Type B pancreatic cell (in vitro differentiated cells): ENCODE measurements around the gene MDH1. TPM values are rescaled to one million over a fixed set of nuclear protein-coding genes. Genes with fewer than 3 reads are reported as not detected.
"Not testable (repeated sequence)": the region's sequence is repeated elsewhere in the genome, so short reads cannot be mapped to it uniquely, and the experiment has no call there.

Experiments
- DNase-seq: peaks from one replicate; pipeline ENCODE4 v3.0.0; 2021; ENCODE audit warnings: mixed read lengths; ENCODE audit not compliant: unreplicated experiment; ENCODE audit errors: extremely low spot score
- H3K27ac Mint-ChIP-seq: 2 replicates; pipeline ENCODE4 v1.8.0; 2021; ENCODE audit warnings: mild to moderate bottlenecking, mixed read lengths
- H3K27me3 Mint-ChIP-seq: 2 replicates; pipeline ENCODE4 v1.8.0; 2021; ENCODE audit warnings: mixed read lengths
- H3K36me3 Mint-ChIP-seq: 2 replicates; pipeline ENCODE4 v1.8.0; 2021; ENCODE audit warnings: mixed read lengths
- H3K4me1 Mint-ChIP-seq: one replicate; pipeline ENCODE4 v1.8.0; 2021; ENCODE audit warnings: mixed read lengths; ENCODE audit not compliant: unreplicated experiment
- H3K4me3 Mint-ChIP-seq: 2 replicates; pipeline ENCODE4 v1.8.0; 2021; ENCODE audit warnings: mild to moderate bottlenecking, mixed read lengths
- H3K9me3 Mint-ChIP-seq: 2 replicates; pipeline ENCODE4 v1.8.0; 2021; ENCODE audit warnings: mixed read lengths
- CTCF ChIP-seq: fragments of 200-600 bp; sonication (generic); conservative IDR thresholded peaks from 2 replicates; pipeline ENCODE4 v1.5.0; 2021; ENCODE audit warnings: antibody characterized with exemption, mild to moderate bottlenecking
- total RNA-seq: library from RNA; stranded (reverse); gene quantifications from 2 replicates; pipeline ENCODE4 v1.2.1, GENCODE V29; 2021; ENCODE audit warnings: low replicate concordance

MDH1 gene
- total RNA-seq, 1 donor from 2014 or later, result 177 TPM

GRCh38 chr2:63572001-63572400, 16.8 kb upstream of the MDH1 start:
- H3K9me3 Mint-ChIP-seq, result peaks cover 14% of the 10 kb centered on the region
- no peak overlapping the region for H3K27ac Mint-ChIP-seq
- H3K36me3 Mint-ChIP-seq, result peaks cover 10% of the 10 kb centered on the region
- DNase-seq, result no peak
- no peaks in the 10 kb centered on the region for H3K27me3 Mint-ChIP-seq
- H3K4me3 Mint-ChIP-seq, result no peak overlapping the region
- no peak for TF ChIP-seq CTCF
- no peaks in the 10 kb centered on the region for H3K4me1 Mint-ChIP-seq

- not testable (repeated sequence) for H3K4me3 Mint-ChIP-seq, H3K36me3 Mint-ChIP-seq, H3K27me3 Mint-ChIP-seq, H3K4me1 Mint-ChIP-seq, H3K27ac Mint-ChIP-seq, H3K9me3 Mint-ChIP-seq, DNase-seq
Observed at GRCh38 chr2:63573026-63573425, 15.7 kb upstream of the MDH1 start.

DNA sequence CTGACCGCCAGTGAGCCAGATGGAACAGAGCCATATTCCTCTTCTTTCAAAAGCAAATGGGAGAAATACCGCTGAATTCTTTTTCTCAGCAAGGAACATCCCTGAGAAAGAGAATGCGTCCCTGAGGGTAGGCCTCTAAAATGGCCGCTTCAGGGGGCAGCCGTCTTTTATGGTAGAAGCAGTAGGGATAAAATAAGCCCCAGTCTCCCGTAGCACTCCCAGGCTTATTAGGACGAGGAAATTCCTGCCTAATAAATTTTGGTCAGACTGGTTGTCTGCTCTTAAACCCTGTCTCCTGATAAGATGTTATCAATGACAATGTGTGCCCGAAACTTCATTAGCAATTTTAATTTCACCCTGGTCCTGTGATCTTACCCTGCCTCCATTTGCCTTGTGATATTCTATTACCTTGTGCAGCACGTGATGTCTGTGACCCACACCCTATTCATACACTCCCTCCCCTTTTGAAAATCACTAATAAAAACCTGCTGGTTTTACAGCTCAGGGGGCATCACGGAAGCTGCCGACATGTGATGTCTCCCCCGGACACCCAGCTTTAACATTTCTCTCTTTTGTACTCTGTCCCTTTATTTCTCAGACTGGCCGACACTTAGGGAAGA, 14.9 kb upstream of the MDH1 start:
- not testable (repeated sequence) for H3K4me3 Mint-ChIP-seq, H3K9me3 Mint-ChIP-seq, H3K36me3 Mint-ChIP-seq, DNase-seq, H3K27ac Mint-ChIP-seq, H3K27me3 Mint-ChIP-seq, H3K4me1 Mint-ChIP-seq

- Mint-ChIP-seq H3K4me1 (no peaks in the 10 kb centered on the region), H3K27ac (no peak overlapping the region), H3K36me3 (no peaks in the 10 kb centered on the region), H3K4me3 (no peak overlapping the region), H3K27me3 (no peaks in the 10 kb centered on the region), H3K9me3 (no peaks in the 10 kb centered on the region)
- DNase-seq, result no peak
- TF ChIP-seq CTCF, result no peak
Observed at GRCh38 chr2:63576546-63576945, 12.2 kb upstream of the MDH1 start.

DNA sequence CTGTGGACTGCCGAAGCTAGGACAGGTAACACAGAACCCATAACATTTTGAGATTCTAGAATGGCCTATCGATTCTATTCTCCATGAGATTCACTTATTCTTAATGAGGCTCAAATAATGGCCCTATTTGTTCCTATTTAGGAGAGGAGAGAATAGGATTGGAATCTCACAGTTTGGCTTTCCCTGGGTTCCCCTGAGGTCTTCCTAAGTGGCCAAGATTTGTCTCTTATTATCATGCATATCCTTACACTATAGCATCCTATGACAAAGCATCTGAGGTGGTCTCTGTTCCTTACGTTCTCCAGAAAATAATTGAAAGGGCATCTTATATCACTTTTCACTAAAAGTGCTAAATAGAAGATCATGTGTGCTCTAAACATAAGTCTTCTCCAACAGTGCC, 10.0 kb upstream of the MDH1 start:
- no peaks in the 10 kb centered on the region for H3K4me1 Mint-ChIP-seq
- no peak overlapping the region for H3K27ac Mint-ChIP-seq
- no peak overlapping the region for H3K4me3 Mint-ChIP-seq
- no peak for TF ChIP-seq CTCF
- H3K27me3 Mint-ChIP-seq, result no peaks in the 10 kb centered on the region
- H3K9me3 Mint-ChIP-seq, result no peaks in the 10 kb centered on the region
- no peak for DNase-seq
- H3K36me3 Mint-ChIP-seq, result no peaks in the 10 kb centered on the region

GRCh38 chr2:63580651-63581297, 8.0 kb upstream of the MDH1 start:
- no peak overlapping the region for H3K4me3 Mint-ChIP-seq
- H3K27me3 Mint-ChIP-seq, result no peaks in the 10 kb centered on the region
- H3K9me3 Mint-ChIP-seq, result no peaks in the 10 kb centered on the region
- H3K27ac Mint-ChIP-seq, result no peak overlapping the region
- H3K4me1 Mint-ChIP-seq, result no peaks in the 10 kb centered on the region
- no peak for DNase-seq
- TF ChIP-seq CTCF, result no peak
- no peaks in the 10 kb centered on the region for H3K36me3 Mint-ChIP-seq
